ENCODE measurements around the gene NPVF. TPM values are rescaled to one million over a fixed set of nuclear protein-coding genes. Genes with fewer than 3 reads are reported as not detected.

Gene NPVF
- total and polyA plus RNA-seq, 8 donors: not detected

DNA sequence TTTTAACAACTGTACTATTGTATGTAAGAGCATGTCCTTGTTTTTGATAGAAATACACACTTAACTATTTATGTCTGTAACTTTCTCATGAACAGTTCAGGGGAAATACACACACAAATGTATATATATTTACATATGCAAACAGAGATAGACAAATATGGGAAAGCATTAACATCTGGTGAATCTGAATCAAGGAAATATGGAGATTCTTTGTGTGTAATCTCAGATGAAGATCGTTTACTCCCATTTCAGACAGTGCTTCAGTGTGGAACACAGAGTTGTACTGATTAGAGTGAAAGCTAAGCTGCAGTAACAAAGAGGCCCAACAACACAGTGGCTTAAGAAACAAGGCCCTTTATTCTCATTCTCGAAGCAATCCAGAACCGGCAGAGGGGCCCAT lies 26.3 kb upstream of the NPVF start:
- Histone ChIP-seq H3K9me3 (no peaks in the 10 kb centered on the region), H3K4me1 (peaks cover 0 to 3% (median 2%) of the 10 kb centered on the region in 4 donors), H3K4me3 (no peak overlapping the region), H3K36me3 (no peaks in the 10 kb centered on the region), H3K27me3 (peaks cover 0 to 3% (median 0%) of the 10 kb centered on the region in 3 donors), H3K27ac (no peak overlapping the region)
- no peak for TF ChIP-seq POLR2A (IDR thresholded peaks at IDR 0.05)
- DNase-seq: no peak
- WGBS, 5 donors: 89 to 94% (median 93%) methylated on average over 3 of the region's 3 CpGs
- intact Hi-C loops (cut with DNase I; ENCODE audit: low total_unique reads): loop anchor here (5.0 kb wide), 1 partner anchor 313 kb away; no protein-coding TSS in a partner anchor

DNA sequence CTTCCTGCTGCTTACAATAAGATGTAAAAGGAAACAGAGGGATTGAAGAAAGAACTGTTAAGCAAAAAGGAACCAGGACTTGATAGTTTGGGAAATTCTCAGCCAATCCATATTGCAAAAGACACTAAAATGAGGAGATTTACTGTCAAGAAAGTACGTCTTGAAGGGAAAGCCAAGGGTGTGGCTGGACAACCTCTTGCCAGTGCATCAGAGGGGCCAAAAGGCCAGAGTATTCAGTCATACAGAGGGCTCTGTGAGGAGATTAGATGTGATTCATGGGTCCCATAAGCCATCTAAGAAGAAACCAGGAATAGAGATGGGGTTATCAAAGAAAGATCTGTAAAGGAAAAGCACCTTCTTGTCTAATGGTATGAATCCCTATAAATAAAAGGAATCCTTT lies 25.4 kb upstream of the NPVF start:
- H3K4me3 ChIP-seq: no peak overlapping the region
- TF ChIP-seq, protein P1, sequence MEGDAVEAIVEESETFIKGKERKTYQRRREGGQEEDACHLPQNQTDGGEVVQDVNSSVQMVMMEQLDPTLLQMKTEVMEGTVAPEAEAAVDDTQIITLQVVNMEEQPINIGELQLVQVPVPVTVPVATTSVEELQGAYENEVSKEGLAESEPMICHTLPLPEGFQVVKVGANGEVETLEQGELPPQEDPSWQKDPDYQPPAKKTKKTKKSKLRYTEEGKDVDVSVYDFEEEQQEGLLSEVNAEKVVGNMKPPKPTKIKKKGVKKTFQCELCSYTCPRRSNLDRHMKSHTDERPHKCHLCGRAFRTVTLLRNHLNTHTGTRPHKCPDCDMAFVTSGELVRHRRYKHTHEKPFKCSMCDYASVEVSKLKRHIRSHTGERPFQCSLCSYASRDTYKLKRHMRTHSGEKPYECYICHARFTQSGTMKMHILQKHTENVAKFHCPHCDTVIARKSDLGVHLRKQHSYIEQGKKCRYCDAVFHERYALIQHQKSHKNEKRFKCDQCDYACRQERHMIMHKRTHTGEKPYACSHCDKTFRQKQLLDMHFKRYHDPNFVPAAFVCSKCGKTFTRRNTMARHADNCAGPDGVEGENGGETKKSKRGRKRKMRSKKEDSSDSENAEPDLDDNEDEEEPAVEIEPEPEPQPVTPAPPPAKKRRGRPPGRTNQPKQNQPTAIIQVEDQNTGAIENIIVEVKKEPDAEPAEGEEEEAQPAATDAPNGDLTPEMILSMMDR (IDR thresholded peaks at IDR 0.05): no peak
- TF ChIP-seq POLR2A (IDR thresholded peaks at IDR 0.05) (no peak), POLR2AphosphoS5 (IDR thresholded peaks at IDR 0.05) (no peak)
- H3K9me3 ChIP-seq: no peaks in the 10 kb centered on the region
- no peak overlapping the region for H3K27ac ChIP-seq
- DNase-seq: no peak
- H3K27me3 ChIP-seq: no peaks in the 10 kb centered on the region
- intact Hi-C loops (cut with DNase I; ENCODE audit: low total_unique reads): no loop called here
- 69 to 90% (median 82%) methylated on average over 1 of the region's 1 CpG for WGBS, 5 donors
- H3K36me3 ChIP-seq: no peaks in the 10 kb centered on the region
- no peaks in the 10 kb centered on the region for H3K4me1 ChIP-seq

- no peak overlapping the region for H3K27ac ChIP-seq
- H3K9me3 ChIP-seq: no peaks in the 10 kb centered on the region
- H3K4me3 ChIP-seq: no peak overlapping the region
- no peaks in the 10 kb centered on the region for H3K27me3 ChIP-seq
- intact Hi-C loops (cut with DNase I; ENCODE audit: low total_unique reads): no loop called here
- H3K36me3 ChIP-seq: no peaks in the 10 kb centered on the region
- WGBS, 5 donors: 82 to 88% (median 85%) methylated on average over 3 of the region's 3 CpGs
- no peaks in the 10 kb centered on the region for H3K4me1 ChIP-seq
- TF ChIP-seq EP300 (IDR thresholded peaks at IDR 0.05): no peak
- no peak for DNase-seq
Observed at GRCh38 chr7:25250386-25250785, 22.1 kb upstream of the NPVF start.

GRCh38 chr7:25249772-25250171 lies 21.5 kb upstream of the NPVF start:
- no peaks in the 10 kb centered on the region for H3K36me3 ChIP-seq
- H3K27me3 ChIP-seq: no peaks in the 10 kb centered on the region
- H3K4me3 ChIP-seq: no peak overlapping the region
- H3K9me3 ChIP-seq: no peaks in the 10 kb centered on the region
- WGBS, 5 donors: 76 to 98% (median 85%) methylated on average over 3 of the region's 3 CpGs
- intact Hi-C loops (cut with DNase I; ENCODE audit: low total_unique reads): no loop called here
- TF ChIP-seq, protein P1 (IDR thresholded peaks at IDR 0.05): no peak
- TF ChIP-seq EP300 (IDR thresholded peaks at IDR 0.05) (no peak), POLR2AphosphoS5 (IDR thresholded peaks at IDR 0.05) (no peak), POLR2A (IDR thresholded peaks at IDR 0.05) (no peak)
- no peaks in the 10 kb centered on the region for H3K4me1 ChIP-seq
- no peak for DNase-seq
- no peak overlapping the region for H3K27ac ChIP-seq

DNA sequence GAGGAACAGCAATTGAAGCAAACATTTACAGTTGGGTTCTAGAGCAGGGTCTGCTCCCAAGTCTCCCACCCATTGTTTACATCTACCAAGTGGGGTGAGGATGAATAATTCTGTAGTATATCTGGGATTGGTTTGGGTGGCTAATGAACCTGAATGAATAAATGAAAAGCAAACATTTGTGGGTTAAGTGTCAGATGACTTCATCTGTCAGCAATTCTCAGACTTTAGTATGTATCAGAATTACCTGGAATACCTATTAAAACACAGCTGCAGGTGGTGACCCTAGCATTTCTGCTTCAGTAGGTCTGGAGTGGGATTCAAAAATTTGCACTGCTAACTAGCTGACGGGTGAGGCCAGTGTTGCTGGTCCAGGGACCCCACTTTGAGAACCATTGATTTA lies 18.0 kb upstream of the NPVF start:
- Histone ChIP-seq H3K27me3 (no peaks in the 10 kb centered on the region), H3K9me3 (no peaks in the 10 kb centered on the region), H3K27ac (no peak overlapping the region), H3K4me3 (no peak overlapping the region), H3K4me1 (no peaks in the 10 kb centered on the region), H3K36me3 (no peaks in the 10 kb centered on the region)
- intact Hi-C loops (cut with DNase I; ENCODE audit: low total_unique reads): no loop called here
- 82 to 92% (median 86%) methylated on average over 1 of the region's 1 CpG for WGBS, 5 donors
- TF ChIP-seq, protein P1 (IDR thresholded peaks at IDR 0.05): no peak
- no peak for TF ChIP-seq EP300 (IDR thresholded peaks at IDR 0.05)
- TF ChIP-seq POLR2A (IDR thresholded peaks at IDR 0.05): no peak
- no peak for TF ChIP-seq POLR2AphosphoS5 (IDR thresholded peaks at IDR 0.05)
- no peak for DNase-seq
